ENCODE data around the gene FNDC3B.

GRCh38 chr3:172070269-172070668, 30.9 kb downstream of the FNDC3B start:
- TF ChIP-seq POLR2AphosphoS5 (IDR thresholded peaks at IDR 0.05) (no peak), CTCF (IDR thresholded peaks at IDR 0.05) (no peak)
